Vagina (tissue), 2 donors: ENCODE data around the gene HCRTR1.

ENCODE experiments used
- POLR2A ChIP-seq, 2 donors: fragments of 450-650 bp; IDR thresholded peaks; one replicate each; pipeline ENCODE4 v1.6.1; 2017; ENCODE audit warnings: antibody characterized with exemption in 2 of 2, mild to moderate bottlenecking in 2 of 2, moderate library complexity in 2 of 2
- TF ChIP-seq, protein P1 (sequence below), 3 experiments: fragments of 450-650 bp in 2 of 3; fragments of 200-600 bp in 1 of 3; sonication (generic) in 1 of 3; IDR thresholded peaks; one replicate each; pipeline ENCODE4 v1.5.1; 2017 to 2019; ENCODE audit warnings: antibody characterized with exemption in 3 of 3, mild to moderate bottlenecking in 2 of 3, moderate library complexity in 2 of 3

DNA sequence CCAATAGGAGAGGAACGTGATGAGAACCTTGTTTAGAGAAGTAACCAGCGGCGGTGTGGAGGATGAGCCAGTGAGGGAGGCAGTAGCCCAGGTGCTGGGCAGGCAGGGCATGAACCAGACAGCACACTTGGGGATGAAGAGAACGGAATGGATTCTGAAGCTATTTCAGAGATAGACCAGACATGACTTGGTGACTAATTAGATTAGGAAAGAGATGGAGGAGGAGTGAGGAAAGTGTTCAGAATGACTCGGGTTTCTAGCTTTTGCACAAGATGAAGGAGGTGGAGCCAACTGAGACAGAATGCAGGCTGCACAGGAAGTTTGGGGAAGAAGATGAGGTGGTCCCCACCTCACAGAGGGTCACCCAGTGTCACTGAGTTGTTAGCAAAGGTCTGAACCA, 22.1 kb downstream of the HCRTR1 start:
- TF ChIP-seq, protein P1, sequence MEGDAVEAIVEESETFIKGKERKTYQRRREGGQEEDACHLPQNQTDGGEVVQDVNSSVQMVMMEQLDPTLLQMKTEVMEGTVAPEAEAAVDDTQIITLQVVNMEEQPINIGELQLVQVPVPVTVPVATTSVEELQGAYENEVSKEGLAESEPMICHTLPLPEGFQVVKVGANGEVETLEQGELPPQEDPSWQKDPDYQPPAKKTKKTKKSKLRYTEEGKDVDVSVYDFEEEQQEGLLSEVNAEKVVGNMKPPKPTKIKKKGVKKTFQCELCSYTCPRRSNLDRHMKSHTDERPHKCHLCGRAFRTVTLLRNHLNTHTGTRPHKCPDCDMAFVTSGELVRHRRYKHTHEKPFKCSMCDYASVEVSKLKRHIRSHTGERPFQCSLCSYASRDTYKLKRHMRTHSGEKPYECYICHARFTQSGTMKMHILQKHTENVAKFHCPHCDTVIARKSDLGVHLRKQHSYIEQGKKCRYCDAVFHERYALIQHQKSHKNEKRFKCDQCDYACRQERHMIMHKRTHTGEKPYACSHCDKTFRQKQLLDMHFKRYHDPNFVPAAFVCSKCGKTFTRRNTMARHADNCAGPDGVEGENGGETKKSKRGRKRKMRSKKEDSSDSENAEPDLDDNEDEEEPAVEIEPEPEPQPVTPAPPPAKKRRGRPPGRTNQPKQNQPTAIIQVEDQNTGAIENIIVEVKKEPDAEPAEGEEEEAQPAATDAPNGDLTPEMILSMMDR (IDR thresholded peaks at IDR 0.05) = no peak
- TF ChIP-seq POLR2A (IDR thresholded peaks at IDR 0.05) = no peak
